Esophagus muscularis mucosa (tissue), 4 donors: ENCODE data around the gene PMIS2. TPM values are rescaled to one million over a fixed set of nuclear protein-coding genes. Genes with fewer than 3 reads are reported as not detected.
A peak's percentile ranks its signal among the peaks of the same experiment; 100 is the strongest.

Experiments
- DNase-seq: peaks from one replicate; pipeline ENCODE4 v3.0.0-alpha.2; 2017; ENCODE audit errors: extremely low spot score
- H3K27ac ChIP-seq, 4 donors: fragments of 200-600 bp; sonication (generic); replicated peaks in 1 of 4; 1 replicate in 3 of 4; 2 replicates in 1 of 4; pipeline ENCODE4 v1.5.1; 2016 to 2019; ENCODE audit warnings: mild to moderate bottlenecking in 1 of 4
- H3K27me3 ChIP-seq, 4 donors: fragments of 200-600 bp; sonication (generic); one replicate each; pipeline versions ENCODE4 v1.5.1 to v1.6.0; 2016 to 2019
- H3K36me3 ChIP-seq, 4 donors: fragments of 200-600 bp; sonication (generic); one replicate each; pipeline ENCODE4 v1.5.1; 2016 to 2019
- H3K4me1 ChIP-seq, 4 donors: fragments of 200-600 bp; sonication (generic); one replicate each; pipeline ENCODE4 v1.5.1; 2016 to 2019
- H3K4me3 ChIP-seq, 4 donors: fragments of 200-600 bp; sonication (generic); 1 replicate in 2 of 4; 2 replicates in 2 of 4; pipeline ENCODE4 v1.5.1; 2016 to 2019; ENCODE audit warnings: mild to moderate bottlenecking in 4 of 4, moderate library complexity in 1 of 4
- H3K9me3 ChIP-seq, 4 donors: fragments of 200-600 bp; sonication (generic); 1 replicate in 3 of 4; 2 replicates in 1 of 4; pipeline ENCODE4 v1.5.1; 2016 to 2019
- EP300 ChIP-seq: sonication (generic); formaldehyde crosslinking; IDR thresholded peaks from one replicate; pipeline ENCODE4 v1.6.1; 2017; ENCODE audit warnings: antibody characterized with exemption
- POLR2A ChIP-seq: fragments of 450-650 bp; IDR thresholded peaks from one replicate; pipeline ENCODE4 v1.6.1; 2017; ENCODE audit warnings: antibody characterized with exemption, moderate library complexity, mild to moderate bottlenecking, low read depth
- POLR2AphosphoS5 ChIP-seq, 2 donors: sonication (generic); formaldehyde crosslinking; IDR thresholded peaks; one replicate each; pipeline ENCODE4 v1.6.1; 2017; ENCODE audit warnings: antibody characterized with exemption in 2 of 2
- WGBS: methylation state at CpG from one replicate; pipeline ENCODE4 v1.1.5; 2018; 5-methylcytosine and 5-hydroxymethylcytosine counted together
- intact Hi-C: fragments of 100-400 bp; cut with DNase I; formaldehyde crosslinking; loops from one replicate; pipeline ENCODE4 v1.15.1; 2023
- total RNA-seq, 4 donors: library from RNA; depleted of rRNA; stranded (reverse); fragments of >200 nt; gene quantifications; one replicate each; pipeline versions ENCODE4 v1.1.0 to v1.2.1, GENCODE V29; 2016
- TF ChIP-seq, protein P1 (sequence below), 3 experiments: fragments of 200-600 bp in 2 of 3; fragments of 450-650 bp in 1 of 3; sonication (generic) in 2 of 3; IDR thresholded peaks; one replicate each; pipeline ENCODE4 v1.5.1; 2017 to 2019; ENCODE audit warnings: antibody characterized with exemption in 3 of 3, mild to moderate bottlenecking in 2 of 3, moderate library complexity in 1 of 3

PMIS2 gene
- total RNA-seq, 4 donors from 2014 or later = not detected

- H3K36me3 ChIP-seq = peaks cover 0 to under 1% (median 0%) of the 10 kb centered on the region in 4 donors
- H3K4me3 ChIP-seq = no peak overlapping the region
- intact Hi-C loops = no loop called here
- 89% methylated on average over 9 of the region's 9 CpGs for WGBS
- no peak overlapping the region for H3K27ac ChIP-seq
- DNase-seq = no peak
- H3K9me3 ChIP-seq = no peaks in the 10 kb centered on the region
- H3K4me1 ChIP-seq = peaks cover 7 to 15% (median 15%) of the 10 kb centered on the region in 4 donors
- peaks cover 4 to 54% (median 18%) of the 10 kb centered on the region in 4 donors for H3K27me3 ChIP-seq
- TF ChIP-seq POLR2A (no peak), POLR2AphosphoS5 (IDR thresholded peaks at IDR 0.05) (no peak), EP300 (no peak)
- TF ChIP-seq, protein P1, sequence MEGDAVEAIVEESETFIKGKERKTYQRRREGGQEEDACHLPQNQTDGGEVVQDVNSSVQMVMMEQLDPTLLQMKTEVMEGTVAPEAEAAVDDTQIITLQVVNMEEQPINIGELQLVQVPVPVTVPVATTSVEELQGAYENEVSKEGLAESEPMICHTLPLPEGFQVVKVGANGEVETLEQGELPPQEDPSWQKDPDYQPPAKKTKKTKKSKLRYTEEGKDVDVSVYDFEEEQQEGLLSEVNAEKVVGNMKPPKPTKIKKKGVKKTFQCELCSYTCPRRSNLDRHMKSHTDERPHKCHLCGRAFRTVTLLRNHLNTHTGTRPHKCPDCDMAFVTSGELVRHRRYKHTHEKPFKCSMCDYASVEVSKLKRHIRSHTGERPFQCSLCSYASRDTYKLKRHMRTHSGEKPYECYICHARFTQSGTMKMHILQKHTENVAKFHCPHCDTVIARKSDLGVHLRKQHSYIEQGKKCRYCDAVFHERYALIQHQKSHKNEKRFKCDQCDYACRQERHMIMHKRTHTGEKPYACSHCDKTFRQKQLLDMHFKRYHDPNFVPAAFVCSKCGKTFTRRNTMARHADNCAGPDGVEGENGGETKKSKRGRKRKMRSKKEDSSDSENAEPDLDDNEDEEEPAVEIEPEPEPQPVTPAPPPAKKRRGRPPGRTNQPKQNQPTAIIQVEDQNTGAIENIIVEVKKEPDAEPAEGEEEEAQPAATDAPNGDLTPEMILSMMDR (IDR thresholded peaks at IDR 0.05) = no peak
These were observed 29.9 kb upstream of the PMIS2 start for GRCh38 chr19:35556025-35556590.

- Histone ChIP-seq H3K36me3 (no peaks in the 10 kb centered on the region), H3K27ac (no peak overlapping the region), H3K4me3 (peak overlapping the region in 1 of 4 donors; percentile 45), H3K4me1 (peaks cover 7 to 15% (median 15%) of the 10 kb centered on the region in 4 donors), H3K9me3 (no peaks in the 10 kb centered on the region), H3K27me3 (peaks cover 4 to 60% (median 18%) of the 10 kb centered on the region in 4 donors)
- TF ChIP-seq EP300 = no peak
- TF ChIP-seq POLR2A = no peak
- TF ChIP-seq, protein P1 (IDR thresholded peaks at IDR 0.05) = no peak
- no peak for TF ChIP-seq POLR2AphosphoS5 (IDR thresholded peaks at IDR 0.05)
- WGBS = 85% methylated on average over 8 of the region's 16 CpGs
- DNase-seq = no peak
- intact Hi-C loops = no loop called here
These were observed 29.0 kb upstream of the PMIS2 start for GRCh38 chr19:35556846-35557538.

DNA sequence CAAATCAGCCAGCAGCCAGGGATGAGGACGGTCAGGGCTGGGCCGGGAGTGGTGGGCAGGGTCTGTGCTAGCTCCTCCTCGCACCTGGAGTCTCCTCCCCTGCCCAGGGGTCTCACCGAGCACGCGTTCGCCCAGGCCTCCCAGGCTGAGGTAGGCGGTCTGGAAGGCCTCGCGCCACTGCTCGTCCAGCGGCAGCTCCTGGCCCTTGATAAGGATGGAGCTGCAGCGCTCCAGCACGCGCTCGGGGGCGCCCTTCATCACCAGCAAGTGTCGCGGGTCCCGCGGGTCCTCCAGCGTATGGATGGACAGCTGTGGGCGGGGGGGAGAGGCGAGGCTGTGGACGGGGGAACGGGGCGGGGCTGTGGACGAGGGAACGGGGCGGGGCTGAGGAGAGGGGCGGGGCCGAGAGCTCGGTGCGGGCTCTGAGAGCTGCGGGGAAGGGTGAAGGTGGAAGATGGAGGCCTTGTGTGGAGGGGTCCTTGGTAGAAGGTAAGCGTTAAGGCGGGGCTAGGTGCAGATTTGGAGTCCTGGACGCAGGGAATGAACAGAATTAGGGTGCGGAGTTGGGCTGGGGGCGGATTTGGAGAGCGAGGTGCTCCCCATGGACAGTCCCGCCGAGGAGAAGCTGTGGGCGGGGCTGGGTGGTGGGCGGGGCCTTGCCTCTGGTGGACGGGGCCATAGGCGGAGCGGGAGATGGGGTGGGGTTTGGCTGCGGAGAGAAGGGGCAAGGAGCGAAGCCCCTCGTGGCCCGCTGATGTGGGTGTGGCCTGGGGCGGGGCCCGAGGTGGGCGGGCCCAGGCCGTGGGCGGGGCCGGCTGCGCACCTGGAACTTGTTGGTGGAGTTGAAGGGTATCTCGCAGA lies 28.2 kb upstream of the PMIS2 start:
- peak overlapping the region; percentile 42 to 57 (median 44) for H3K4me3 ChIP-seq
- TF ChIP-seq POLR2A = no peak
- TF ChIP-seq, protein P1 (IDR thresholded peaks at IDR 0.05) = no peak
- no peak for TF ChIP-seq POLR2AphosphoS5 (IDR thresholded peaks at IDR 0.05)
- no peak for TF ChIP-seq EP300
- H3K9me3 ChIP-seq = no peaks in the 10 kb centered on the region
- peaks cover 4 to 67% (median 18%) of the 10 kb centered on the region in 4 donors for H3K27me3 ChIP-seq
- WGBS = 6% methylated on average over 40 of the region's 60 CpGs
- no peak overlapping the region for H3K27ac ChIP-seq
- H3K36me3 ChIP-seq = no peaks in the 10 kb centered on the region
- H3K4me1 ChIP-seq = peaks cover 7 to 15% (median 15%) of the 10 kb centered on the region in 4 donors
- intact Hi-C loops = no loop called here
- no peak for DNase-seq

DNA sequence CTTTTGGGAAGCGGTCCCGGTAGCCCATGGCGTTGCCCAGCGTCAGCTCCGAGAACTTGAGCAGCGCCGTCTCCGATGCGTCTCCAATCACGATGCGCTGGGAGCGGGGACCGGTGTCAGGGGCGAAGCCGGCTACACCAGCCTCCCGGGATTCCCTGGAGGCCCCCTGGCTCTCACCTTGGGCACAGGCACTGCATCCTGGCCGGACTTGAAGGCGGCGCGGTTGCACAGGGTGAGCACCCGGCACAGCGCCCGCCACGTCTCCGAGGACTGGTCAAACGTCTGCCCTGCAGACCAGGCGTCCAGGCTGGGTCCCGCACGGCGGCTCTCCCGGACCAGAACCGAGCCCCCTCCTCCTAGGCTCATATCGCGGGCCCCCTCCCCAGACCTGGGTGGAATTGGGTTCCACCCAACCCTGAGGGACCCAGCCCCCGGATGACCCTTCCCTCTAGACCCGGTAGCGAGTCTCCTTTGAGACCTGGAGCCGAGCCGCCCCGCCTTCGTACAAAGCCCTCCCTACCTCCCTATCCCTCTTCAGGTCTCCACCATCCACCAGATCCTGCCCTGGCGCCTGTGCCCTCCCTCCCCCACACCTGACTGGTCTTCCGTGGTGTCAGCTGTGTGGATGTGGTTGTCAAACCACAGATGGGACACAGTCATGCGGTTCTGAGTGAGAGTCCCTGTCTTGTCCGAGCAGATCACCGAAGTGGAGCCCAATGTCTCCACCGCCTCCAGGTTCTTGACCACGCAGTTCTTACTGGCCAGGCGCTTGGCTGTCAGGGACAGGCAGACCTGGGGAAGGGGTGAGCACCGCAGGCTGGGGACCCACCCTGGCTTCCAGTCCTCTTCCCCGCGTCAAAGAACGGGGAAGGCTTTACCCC lies 27.3 kb upstream of the PMIS2 start:
- TF ChIP-seq POLR2AphosphoS5 (IDR thresholded peaks at IDR 0.05) (no peak), POLR2A (no peak), EP300 (no peak)
- TF ChIP-seq, protein P1 (IDR thresholded peaks at IDR 0.05) = no peak
- no peaks in the 10 kb centered on the region for H3K36me3 ChIP-seq
- peaks cover 7 to 15% (median 15%) of the 10 kb centered on the region in 4 donors for H3K4me1 ChIP-seq
- no peaks in the 10 kb centered on the region for H3K9me3 ChIP-seq
- DNase-seq = no peak
- H3K27ac ChIP-seq = no peak overlapping the region
- intact Hi-C loops = no loop called here
- WGBS = 51% methylated on average over 14 of the region's 53 CpGs
- peaks cover 4 to 75% (median 18%) of the 10 kb centered on the region in 4 donors for H3K27me3 ChIP-seq
- peak overlapping the region; percentile 42 to 57 (median 44) for H3K4me3 ChIP-seq
